ENCODE measurements around the gene GLT1D1.

- no peak for TF ChIP-seq CTCF (conservative IDR thresholded peaks at IDR 0.05; ENCODE audit: low read depth in 2 of 2)
- no peak for TF ChIP-seq REST (IDR thresholded peaks at IDR 0.05; ENCODE audit: unreplicated experiment)
Measured at GRCh38 chr12:128819293-128820144, 33.8 kb upstream of the GLT1D1 start.
